Measurements from ENCODE around the gene AP3B2. TPM values are rescaled to one million over a fixed set of nuclear protein-coding genes. Genes with fewer than 3 reads are reported as not detected.

AP3B2 gene
- total and polyA plus RNA-seq, 5 donors from 2014 or later, result 0.12 to 0.23 TPM; not detected in 3

DNA sequence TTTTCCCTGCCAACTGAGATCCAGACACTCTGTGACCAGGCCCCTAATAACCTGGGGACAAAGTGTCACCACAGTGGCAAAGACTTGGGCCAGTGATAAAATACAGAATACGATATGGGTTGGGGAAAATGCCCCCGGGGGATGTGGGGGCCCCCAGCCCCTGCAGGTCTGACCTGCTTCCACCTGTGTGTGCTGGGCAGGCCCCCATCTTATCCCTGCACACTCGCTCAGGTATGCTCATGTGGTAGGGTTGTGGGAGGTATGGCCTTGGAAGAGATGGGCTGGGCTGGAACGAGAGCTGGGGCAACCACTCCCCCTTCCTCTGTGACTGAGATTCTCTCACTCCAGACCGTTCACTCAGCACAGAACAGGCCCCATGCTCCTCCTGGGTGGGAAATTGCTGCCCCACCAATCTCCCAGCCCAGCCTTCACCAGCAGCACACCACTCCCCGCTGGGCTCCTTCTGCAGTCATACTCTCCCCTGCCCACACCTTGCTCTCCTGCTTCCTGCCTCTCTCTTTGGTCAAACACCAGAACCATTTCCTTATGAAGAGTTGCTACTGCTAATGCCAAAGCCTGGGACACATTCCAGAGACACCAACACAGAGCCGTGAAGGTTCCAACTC, 52.9 kb downstream of the AP3B2 start:
- Mint-ChIP-seq H3K27ac (no peak overlapping the region), H3K36me3 (no peaks in the 10 kb centered on the region), H3K4me1 (no peaks in the 10 kb centered on the region), H3K9me3 (peaks cover 0 to 2% (median 0%) of the 10 kb centered on the region in 7 donors), H3K27me3 (peaks cover 23% of the 10 kb centered on the region), H3K4me3 (no peak overlapping the region)
- DNase-seq (no peak), ATAC-seq (ENCODE audit: low read depth in 2 of 2) (no peak)
- Histone ChIP-seq H3K36me3 (ENCODE audit: control insufficient read depth, insufficient read depth, low read length) (no peaks in the 10 kb centered on the region), H3K4me3 (ENCODE audit: low read depth, low read length) (no peak overlapping the region), H3K4me1 (ENCODE audit: control insufficient read depth, insufficient read depth, low read length, poor library complexity, severe bottlenecking) (no peaks in the 10 kb centered on the region), H3K9me3 (ENCODE audit: control insufficient read depth in 2 of 2, low read length in 2 of 2) (no peaks in the 10 kb centered on the region), H3K27me3 (ENCODE audit: control insufficient read depth, insufficient read depth, low read length) (peaks cover 6% of the 10 kb centered on the region), H3K27ac (ENCODE audit: insufficient read depth, low read length, poor library complexity, severe bottlenecking) (no peak overlapping the region)

DNA sequence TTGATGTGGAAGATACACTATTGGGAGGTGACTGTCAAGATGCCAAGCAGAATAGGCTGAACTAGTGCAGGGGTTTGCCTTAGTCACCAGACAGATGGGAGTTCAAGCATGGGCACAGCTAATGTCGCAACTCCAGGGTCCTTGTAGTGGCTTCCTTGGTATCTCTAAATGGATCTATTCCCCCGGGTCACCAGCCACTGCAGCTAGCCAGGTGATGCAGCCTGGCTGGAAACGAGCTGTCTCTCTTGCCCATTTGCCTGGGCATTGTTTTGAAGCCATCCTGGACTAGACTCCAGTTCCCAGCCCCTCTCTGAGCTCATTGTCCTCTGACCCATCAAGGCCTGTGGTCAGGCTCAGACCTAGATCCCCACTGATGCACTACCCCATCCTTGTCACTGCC, 54.1 kb downstream of the AP3B2 start:
- Histone ChIP-seq H3K27me3 (ENCODE audit: control insufficient read depth, insufficient read depth, low read length) (peaks cover 6% of the 10 kb centered on the region), H3K4me3 (ENCODE audit: low read depth, low read length) (no peak overlapping the region), H3K27ac (ENCODE audit: insufficient read depth, low read length, poor library complexity, severe bottlenecking) (no peak overlapping the region), H3K36me3 (ENCODE audit: control insufficient read depth, insufficient read depth, low read length) (no peaks in the 10 kb centered on the region), H3K4me1 (ENCODE audit: control insufficient read depth, insufficient read depth, low read length, poor library complexity, severe bottlenecking) (no peaks in the 10 kb centered on the region), H3K9me3 (ENCODE audit: control insufficient read depth in 2 of 2, low read length in 2 of 2) (no peaks in the 10 kb centered on the region)
- no peak for ATAC-seq (ENCODE audit: low read depth in 2 of 2)
- Mint-ChIP-seq H3K27me3 (peaks cover 25% of the 10 kb centered on the region), H3K36me3 (no peaks in the 10 kb centered on the region), H3K9me3 (peaks cover 0 to 2% (median 0%) of the 10 kb centered on the region in 7 donors), H3K4me3 (no peak overlapping the region), H3K27ac (peak overlapping the region in 1 of 3 donors; percentile 74), H3K4me1 (no peaks in the 10 kb centered on the region)
- no peak for DNase-seq

DNA sequence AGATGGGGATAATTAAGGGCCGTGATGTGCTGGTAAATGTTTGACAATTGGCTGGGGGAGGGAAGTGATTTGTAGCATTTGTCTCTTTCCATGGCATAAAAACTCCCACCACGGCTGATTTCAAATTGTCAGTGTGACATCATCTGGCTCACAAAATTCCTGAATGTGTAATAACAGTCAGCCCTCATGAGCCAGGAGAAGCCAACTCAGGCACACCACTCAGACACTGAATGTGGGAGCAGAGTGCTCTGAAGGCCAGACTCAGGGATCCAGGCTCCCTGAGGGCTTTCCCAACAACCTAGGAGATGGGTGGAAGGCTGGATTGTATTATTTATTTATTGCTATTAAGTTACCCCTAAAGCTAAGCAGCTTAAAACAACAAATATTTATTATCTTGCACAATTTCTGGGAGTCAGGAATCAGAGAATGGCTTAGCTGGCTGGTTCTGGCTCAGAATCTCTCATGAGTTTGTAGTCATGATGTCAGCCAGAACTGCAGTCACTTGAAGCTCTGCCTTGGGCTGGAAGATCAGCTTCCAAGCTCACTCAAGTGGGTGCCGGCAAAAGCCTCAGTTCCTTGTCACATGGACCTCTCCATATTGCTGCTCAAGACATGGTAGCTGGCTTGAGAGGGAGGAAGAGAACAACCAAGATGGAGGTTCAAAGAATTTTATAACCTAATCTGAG, 56.0 kb downstream of the AP3B2 start:
- Histone ChIP-seq H3K4me1 (ENCODE audit: control insufficient read depth, insufficient read depth, low read length, poor library complexity, severe bottlenecking) (no peaks in the 10 kb centered on the region), H3K36me3 (ENCODE audit: control insufficient read depth, insufficient read depth, low read length) (no peaks in the 10 kb centered on the region), H3K4me3 (ENCODE audit: low read depth, low read length) (no peak overlapping the region), H3K27ac (ENCODE audit: insufficient read depth, low read length, poor library complexity, severe bottlenecking) (no peak overlapping the region), H3K27me3 (ENCODE audit: control insufficient read depth, insufficient read depth, low read length) (peaks cover 6% of the 10 kb centered on the region), H3K9me3 (ENCODE audit: control insufficient read depth in 2 of 2, low read length in 2 of 2) (no peaks in the 10 kb centered on the region)
- peaks cover 39% of the 10 kb centered on the region for H3K27me3 Mint-ChIP-seq
- H3K27ac Mint-ChIP-seq, result no peak overlapping the region
- ATAC-seq (ENCODE audit: low read depth in 2 of 2) (no peak), DNase-seq (no peak)
- no peak overlapping the region for H3K4me3 Mint-ChIP-seq
- no peaks in the 10 kb centered on the region for H3K36me3 Mint-ChIP-seq
- no peaks in the 10 kb centered on the region for H3K4me1 Mint-ChIP-seq
- H3K9me3 Mint-ChIP-seq, result peaks cover 0 to 2% (median 0%) of the 10 kb centered on the region in 7 donors

DNA sequence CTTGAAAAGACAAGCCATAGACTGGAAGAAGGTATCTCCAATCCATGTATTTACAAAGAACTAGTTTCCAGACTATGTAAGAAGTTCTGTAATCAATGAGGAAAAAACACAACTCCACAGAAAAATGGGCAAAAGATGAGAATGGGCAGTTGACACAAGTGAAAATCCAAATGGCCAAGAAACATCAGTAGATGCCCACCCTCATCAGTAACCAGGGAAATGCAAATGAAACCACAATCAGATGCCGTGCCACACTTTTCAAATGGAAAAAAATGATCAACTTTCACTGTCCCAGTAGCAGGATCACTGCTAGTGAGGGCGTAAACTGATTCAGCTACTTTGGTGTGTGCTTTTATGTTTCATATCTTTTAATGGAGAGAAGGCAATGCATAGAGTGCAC, 58.0 kb downstream of the AP3B2 start:
- H3K27me3 ChIP-seq (ENCODE audit: control insufficient read depth, insufficient read depth, low read length), result peaks cover 6% of the 10 kb centered on the region
- H3K9me3 Mint-ChIP-seq, result peaks cover 0 to 2% (median 0%) of the 10 kb centered on the region in 7 donors
- H3K36me3 Mint-ChIP-seq, result no peaks in the 10 kb centered on the region
- peaks cover 0 to 5% (median 0%) of the 10 kb centered on the region in 4 donors for H3K4me1 Mint-ChIP-seq
- no peaks in the 10 kb centered on the region for H3K9me3 ChIP-seq (ENCODE audit: control insufficient read depth in 2 of 2, low read length in 2 of 2)
- no peaks in the 10 kb centered on the region for H3K36me3 ChIP-seq (ENCODE audit: control insufficient read depth, insufficient read depth, low read length)
- ATAC-seq (ENCODE audit: low read depth in 2 of 2) (no peak), DNase-seq (no peak)
- H3K4me1 ChIP-seq (ENCODE audit: control insufficient read depth, insufficient read depth, low read length, poor library complexity, severe bottlenecking), result peaks cover 13% of the 10 kb centered on the region
- no peak overlapping the region for H3K27ac ChIP-seq (ENCODE audit: insufficient read depth, low read length, poor library complexity, severe bottlenecking)
- peaks cover 45% of the 10 kb centered on the region for H3K27me3 Mint-ChIP-seq
- no peak overlapping the region for H3K27ac Mint-ChIP-seq
- H3K4me3 Mint-ChIP-seq, result no peak overlapping the region
- no peak overlapping the region for H3K4me3 ChIP-seq (ENCODE audit: low read depth, low read length)

DNA sequence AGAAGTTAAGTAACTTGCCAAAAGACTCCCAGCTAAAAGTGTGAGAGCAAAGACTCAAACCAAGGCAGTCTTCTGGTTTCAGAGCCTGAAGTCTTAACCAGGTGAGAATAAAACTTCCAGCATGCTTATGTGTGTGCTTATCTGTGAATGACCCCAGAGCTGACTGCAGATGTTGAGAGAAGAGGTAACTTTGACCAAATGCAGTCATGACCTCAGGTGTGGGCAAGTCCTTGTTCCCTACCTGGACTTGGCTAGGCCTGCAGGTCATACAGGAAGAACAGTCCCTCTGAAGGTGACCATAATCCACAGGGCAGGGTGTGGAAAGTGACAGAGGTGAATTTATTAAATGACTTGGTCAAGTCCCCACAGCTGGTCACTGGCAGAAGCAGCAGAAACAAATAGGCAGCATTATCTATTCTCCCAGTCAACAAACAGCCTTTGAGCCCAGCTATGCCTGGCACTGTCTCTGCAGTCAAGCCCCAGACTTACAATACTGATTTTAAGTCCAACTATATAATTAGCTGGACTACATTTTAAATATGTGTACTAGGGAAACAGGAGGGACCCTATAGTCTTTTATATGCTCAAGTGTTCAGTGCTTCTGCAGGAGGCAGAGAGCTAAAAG, 59.5 kb downstream of the AP3B2 start:
- Mint-ChIP-seq H3K4me1 (peaks cover 0 to 8% (median 0%) of the 10 kb centered on the region in 4 donors), H3K27me3 (peaks cover 48% of the 10 kb centered on the region), H3K27ac (no peak overlapping the region), H3K9me3 (peaks cover 0 to 2% (median 0%) of the 10 kb centered on the region in 7 donors), H3K36me3 (no peaks in the 10 kb centered on the region), H3K4me3 (no peak overlapping the region)
- H3K4me3 ChIP-seq (ENCODE audit: low read depth, low read length), result no peak overlapping the region
- ATAC-seq (ENCODE audit: low read depth in 2 of 2), result no peak
- peaks cover 10% of the 10 kb centered on the region for H3K27me3 ChIP-seq (ENCODE audit: control insufficient read depth, insufficient read depth, low read length)
- H3K4me1 ChIP-seq (ENCODE audit: control insufficient read depth, insufficient read depth, low read length, poor library complexity, severe bottlenecking), result peaks cover 20% of the 10 kb centered on the region
- H3K9me3 ChIP-seq (ENCODE audit: control insufficient read depth in 2 of 2, low read length in 2 of 2), result no peaks in the 10 kb centered on the region
- no peaks in the 10 kb centered on the region for H3K36me3 ChIP-seq (ENCODE audit: control insufficient read depth, insufficient read depth, low read length)
- no peak overlapping the region for H3K27ac ChIP-seq (ENCODE audit: insufficient read depth, low read length, poor library complexity, severe bottlenecking)
- DNase-seq, result no peak

DNA sequence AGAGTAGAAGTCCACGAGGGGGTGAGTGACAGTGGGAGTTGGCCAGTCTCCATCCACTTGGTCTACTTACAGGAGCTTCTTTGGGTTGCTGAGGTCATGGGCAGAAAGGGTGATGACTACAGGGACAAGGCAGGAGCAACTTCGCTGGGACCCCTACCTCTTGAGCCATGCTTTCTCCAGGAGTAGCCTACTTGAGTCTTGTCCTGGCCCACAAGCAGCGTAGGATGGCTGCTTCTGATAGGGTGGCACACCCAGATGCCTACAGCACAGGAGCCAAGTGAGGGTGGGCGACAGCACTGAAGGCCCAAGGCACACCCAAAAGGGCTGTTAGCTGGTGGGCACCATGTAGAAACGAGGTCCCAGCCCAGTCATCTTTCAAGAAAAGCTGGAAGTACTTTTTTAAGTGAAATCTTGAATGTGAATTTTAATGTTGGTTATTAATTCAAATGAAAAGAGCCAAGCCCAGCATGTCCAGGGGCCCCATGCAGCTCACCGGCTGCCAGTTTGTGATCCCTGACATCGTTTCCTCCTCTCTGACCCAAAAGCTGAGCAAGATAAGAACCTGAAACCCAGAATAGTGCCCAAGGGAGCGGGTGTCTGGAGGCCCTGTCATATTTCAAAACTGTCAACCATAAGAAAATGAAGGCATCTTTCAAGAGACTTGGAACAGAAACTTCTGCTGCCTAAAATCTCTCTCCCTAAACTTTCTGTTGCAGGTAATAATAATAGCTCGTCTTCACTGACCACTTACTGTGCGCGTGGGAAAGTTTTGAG, 60.3 kb downstream of the AP3B2 start:
- DNase-seq, result no peak
- Histone ChIP-seq H3K27me3 (ENCODE audit: control insufficient read depth, insufficient read depth, low read length) (peaks cover 7% of the 10 kb centered on the region), H3K36me3 (ENCODE audit: control insufficient read depth, insufficient read depth, low read length) (no peaks in the 10 kb centered on the region), H3K4me3 (ENCODE audit: low read depth, low read length) (no peak overlapping the region), H3K4me1 (ENCODE audit: control insufficient read depth, insufficient read depth, low read length, poor library complexity, severe bottlenecking) (peaks cover 20% of the 10 kb centered on the region), H3K9me3 (ENCODE audit: control insufficient read depth in 2 of 2, low read length in 2 of 2) (no peaks in the 10 kb centered on the region), H3K27ac (ENCODE audit: insufficient read depth, low read length, poor library complexity, severe bottlenecking) (no peak overlapping the region)
- peaks cover 0 to 8% (median 0%) of the 10 kb centered on the region in 4 donors for H3K4me1 Mint-ChIP-seq
- H3K4me3 Mint-ChIP-seq, result peak overlapping the region in 3 of 4 donors; percentile 67 to 74 (median 72)
- no peak for ATAC-seq (ENCODE audit: low read depth in 2 of 2)
- H3K36me3 Mint-ChIP-seq, result no peaks in the 10 kb centered on the region
- no peak overlapping the region for H3K27ac Mint-ChIP-seq
- H3K27me3 Mint-ChIP-seq, result peaks cover 52% of the 10 kb centered on the region
- peaks cover 0 to 4% (median 0%) of the 10 kb centered on the region in 7 donors for H3K9me3 Mint-ChIP-seq

DNA sequence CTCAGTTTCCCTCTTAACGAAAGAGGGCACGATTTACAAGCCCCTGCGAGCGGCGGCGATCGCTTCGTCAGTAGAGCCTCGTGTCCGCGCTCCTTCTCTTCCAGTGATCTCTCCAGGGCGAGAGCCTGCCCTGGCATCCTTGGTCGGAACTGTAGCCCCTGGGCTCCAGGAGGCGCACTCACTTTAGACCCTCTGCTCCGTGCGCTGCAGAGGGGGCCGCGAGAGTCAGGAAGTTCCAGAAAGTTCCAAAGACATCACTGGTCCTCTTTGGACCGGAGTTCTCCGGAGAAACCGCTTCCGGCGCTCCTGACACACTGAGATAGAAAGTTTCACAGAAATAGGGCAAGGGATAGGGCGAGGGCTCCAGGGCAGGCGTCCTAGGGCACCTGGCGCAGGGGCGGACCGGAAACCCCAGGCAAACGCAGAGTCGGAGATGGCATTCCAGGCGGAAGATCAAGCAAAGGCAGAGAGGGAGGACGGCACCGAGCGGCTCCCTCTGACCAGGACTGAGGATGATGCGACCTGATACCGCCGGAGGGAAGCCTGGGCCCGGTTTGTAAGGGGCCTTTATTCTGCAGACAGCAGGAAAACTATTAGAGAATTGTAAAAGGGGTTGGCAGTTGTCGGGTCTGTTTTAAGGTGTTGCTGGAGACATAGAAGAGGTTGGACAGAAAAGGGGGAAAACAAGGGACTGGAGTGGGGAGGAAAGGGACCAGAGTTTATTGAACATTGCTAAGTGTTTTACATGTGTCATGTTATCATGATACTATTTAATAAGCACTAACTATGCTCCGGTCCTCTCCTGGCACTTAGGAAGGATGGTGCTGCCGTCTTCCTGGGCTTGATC, 61.2 kb downstream of the AP3B2 start:
- DNase-seq, result no peak
- peaks cover 9% of the 10 kb centered on the region for H3K27me3 ChIP-seq (ENCODE audit: control insufficient read depth, insufficient read depth, low read length)

More for the DNA sequence above, 61.2 kb downstream of the AP3B2 start:
- no peak overlapping the region for H3K4me3 ChIP-seq (ENCODE audit: low read depth, low read length)
- peaks cover 0 to 8% (median 0%) of the 10 kb centered on the region in 4 donors for H3K4me1 Mint-ChIP-seq
- peak overlapping the region in 2 of 3 donors; percentile 9 to 92 for H3K27ac Mint-ChIP-seq
- peaks cover 20% of the 10 kb centered on the region for H3K4me1 ChIP-seq (ENCODE audit: control insufficient read depth, insufficient read depth, low read length, poor library complexity, severe bottlenecking)
- no peaks in the 10 kb centered on the region for H3K9me3 ChIP-seq (ENCODE audit: control insufficient read depth in 2 of 2, low read length in 2 of 2)
- H3K4me3 Mint-ChIP-seq, result peak overlapping the region; percentile 67 to 87 (median 73)
- ATAC-seq (ENCODE audit: low read depth in 2 of 2), result no peak
- peaks cover 0 to 4% (median 0%) of the 10 kb centered on the region in 7 donors for H3K9me3 Mint-ChIP-seq
- H3K27me3 Mint-ChIP-seq, result peaks cover 60% of the 10 kb centered on the region
- no peak overlapping the region for H3K27ac ChIP-seq (ENCODE audit: insufficient read depth, low read length, poor library complexity, severe bottlenecking)
- no peaks in the 10 kb centered on the region for H3K36me3 Mint-ChIP-seq
- no peaks in the 10 kb centered on the region for H3K36me3 ChIP-seq (ENCODE audit: control insufficient read depth, insufficient read depth, low read length)

Data from CD4-positive, CD25-positive, alpha-beta regulatory T cell (primary cell).